GM21723 (cell line): Measurements from ENCODE around the gene CHD2.
"Not testable (repeated sequence)": the region's sequence is repeated elsewhere in the genome, so short reads cannot be mapped to it uniquely, and the experiment has no call there.

Experiments used
- ATAC-seq: cut with Tn5 transposase; IDR thresholded peaks from one replicate; pipeline ENCODE4 v1.9.1; 2021; ENCODE audit warnings: mild to moderate bottlenecking, moderate library complexity; ENCODE audit not compliant: unreplicated experiment

CHD2 gene

DNA sequence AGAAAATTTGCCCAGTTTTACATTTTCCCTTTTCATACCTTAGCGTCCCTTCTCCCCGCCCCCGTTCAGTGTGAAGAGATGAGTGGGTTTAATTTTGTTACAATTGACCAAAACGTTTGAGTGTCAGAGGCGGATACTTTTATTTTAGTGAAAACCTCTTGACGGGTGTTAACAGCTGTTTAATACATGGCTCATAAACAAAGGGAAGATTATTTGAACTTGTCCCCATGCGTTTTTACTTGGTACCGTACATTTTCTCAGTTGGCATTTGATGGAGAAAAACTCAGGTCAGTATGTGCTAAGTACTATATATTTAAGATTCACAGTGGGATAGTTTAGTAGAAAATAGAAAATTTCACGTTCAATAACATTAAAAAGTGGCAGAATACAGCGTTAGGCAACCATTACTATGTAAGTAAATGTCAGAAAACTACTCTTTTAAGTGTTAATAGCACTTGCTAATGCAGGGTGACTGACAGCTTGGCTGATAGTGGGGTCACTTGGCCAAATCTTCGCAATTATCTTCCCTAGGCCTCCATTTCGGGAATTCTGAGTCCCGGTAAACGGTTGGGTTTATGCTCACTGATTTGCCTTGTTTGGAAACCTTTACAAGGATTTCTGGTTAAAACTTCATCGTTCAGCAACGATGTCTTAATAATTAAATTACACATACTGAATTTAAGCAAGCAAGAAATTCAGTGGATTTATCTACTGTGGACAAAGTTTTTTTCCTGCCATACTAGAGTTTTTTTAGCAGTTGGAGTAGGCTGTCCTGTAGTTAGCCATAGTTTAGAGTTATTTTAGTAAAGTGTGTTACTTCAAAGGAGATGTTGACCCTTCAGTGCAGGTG, 4.8 kb downstream of the CHD2 start:
- no peak for ATAC-seq

GRCh38 chr15:92906020-92906419, 5.9 kb downstream of the CHD2 start:
- ATAC-seq: no peak

DNA sequence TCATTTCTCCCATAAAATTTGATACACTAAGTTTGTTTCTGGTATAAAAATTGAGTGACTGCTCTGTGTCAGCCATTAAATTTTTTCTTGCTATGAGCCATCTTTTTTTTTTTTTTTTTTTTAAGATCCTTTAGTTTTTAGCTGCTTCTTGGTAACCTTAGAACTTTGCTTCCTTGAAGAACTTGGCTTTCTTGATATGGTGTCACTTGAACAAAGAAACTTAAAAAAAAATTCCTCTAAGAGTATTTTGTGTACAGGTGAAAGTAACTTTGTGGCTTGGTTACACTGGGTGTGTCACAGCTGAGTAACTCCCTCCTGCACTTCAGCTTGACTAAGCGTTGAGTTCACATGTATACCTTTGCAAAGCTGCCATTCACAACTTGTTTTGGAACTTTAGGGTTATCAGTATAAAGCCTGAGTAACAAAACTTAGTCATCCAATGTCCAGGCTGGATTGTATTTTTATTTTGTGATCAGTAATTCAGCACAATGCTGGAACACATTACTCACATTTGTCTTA, 6.5 kb downstream of the CHD2 start:
- peak; percentile 46 for ATAC-seq

GRCh38 chr15:92907229-92907628, 7.1 kb downstream of the CHD2 start:
- no peak for ATAC-seq

DNA sequence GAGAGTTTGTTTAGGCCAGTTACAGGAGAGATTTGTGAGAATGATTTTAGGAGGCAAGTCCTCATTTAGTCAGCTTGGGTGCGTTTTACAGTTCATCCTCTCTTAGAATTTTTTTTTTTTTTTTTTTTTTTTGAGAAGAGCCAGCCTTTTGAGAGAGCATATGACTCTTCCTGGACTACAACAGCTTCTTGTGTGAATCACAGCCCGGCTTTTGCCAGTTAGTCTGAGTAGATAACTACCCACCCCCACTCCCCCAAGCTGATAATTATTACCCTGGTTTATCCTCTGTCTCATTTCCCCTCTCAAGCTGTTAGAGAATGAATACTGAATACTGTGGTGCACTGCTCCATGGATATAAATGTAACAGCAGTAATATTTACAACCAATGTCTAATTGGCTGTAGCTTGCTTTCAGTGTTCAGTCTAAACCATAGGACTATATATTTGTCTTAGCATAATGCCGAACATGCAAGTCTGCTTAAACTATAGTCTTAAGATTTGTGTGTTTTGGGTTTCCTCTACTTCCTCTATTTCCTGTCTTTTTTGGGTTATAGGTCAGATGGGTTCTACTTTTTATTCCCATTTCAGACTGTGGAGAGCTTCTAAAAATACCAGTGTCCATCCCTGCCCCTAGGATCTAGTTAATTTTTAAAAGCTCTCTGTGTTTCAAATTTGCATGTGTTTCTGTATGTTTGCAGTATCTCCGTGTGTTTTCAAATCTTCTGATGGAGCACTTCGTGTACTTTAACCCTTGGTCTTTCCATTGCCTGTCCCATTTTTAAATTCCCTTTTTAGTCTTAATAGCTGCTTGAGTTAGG, 8.0 kb downstream of the CHD2 start:
- no peak for ATAC-seq

GRCh38 chr15:92908713-92909057, 8.6 kb downstream of the CHD2 start:
- ATAC-seq: no peak

DNA sequence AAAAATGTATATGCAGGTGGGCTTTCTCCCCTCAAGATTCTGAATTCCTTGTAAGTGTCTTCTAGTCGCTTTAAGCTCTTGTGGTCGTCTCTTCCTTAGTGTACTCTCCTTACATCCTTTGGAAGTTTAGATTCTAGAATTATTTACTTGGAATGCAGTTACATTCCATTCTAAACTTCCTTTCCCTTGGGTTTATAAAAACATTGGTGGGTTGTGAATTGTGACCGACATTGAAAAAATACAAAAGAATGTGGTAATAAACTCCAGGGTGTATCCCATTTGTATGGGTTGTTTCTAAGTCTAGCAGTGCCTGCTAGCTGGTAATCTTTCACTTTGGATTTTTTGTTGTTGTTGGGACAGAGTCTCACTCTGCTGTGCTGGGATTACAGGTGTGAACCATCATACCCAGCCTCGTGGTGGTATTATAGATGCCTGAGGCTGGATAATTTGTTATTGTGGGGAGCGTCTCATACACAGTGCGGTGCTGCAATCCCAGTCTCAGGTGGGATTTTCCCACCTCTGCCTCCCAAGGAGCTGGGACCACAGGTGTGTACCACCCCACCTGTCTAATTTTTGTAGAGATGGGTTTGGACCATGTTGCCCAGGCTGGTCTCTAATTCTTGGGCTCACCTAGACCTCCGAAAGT, 9.1 kb downstream of the CHD2 start:
- no peak for ATAC-seq

GRCh38 chr15:92910451-92910850, 10.3 kb downstream of the CHD2 start:
- ATAC-seq: no peak

GRCh38 chr15:92914103-92914499, 14.0 kb downstream of the CHD2 start:
- no peak for ATAC-seq

DNA sequence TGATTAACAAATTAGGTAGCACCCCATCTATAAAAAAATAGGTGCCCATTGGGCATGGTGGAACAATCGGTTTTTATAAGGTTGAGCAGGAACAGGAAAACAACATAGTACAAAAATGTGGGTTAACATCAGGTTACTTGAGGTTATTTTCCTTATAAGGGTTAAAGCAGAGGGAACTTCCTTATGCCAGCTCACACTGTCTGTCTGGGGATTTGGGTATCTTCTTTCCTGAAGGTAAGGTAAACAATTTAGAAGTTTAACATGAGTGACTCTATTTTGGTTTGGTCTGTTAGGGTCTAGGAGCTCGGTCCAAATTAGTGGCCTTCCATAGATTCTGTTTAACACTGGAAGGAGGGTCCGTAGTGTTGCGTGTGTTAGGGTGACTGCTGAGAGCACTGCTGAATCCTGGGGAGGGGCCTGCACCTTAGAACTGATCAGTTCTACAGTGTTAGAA, 14.7 kb downstream of the CHD2 start:
- ATAC-seq: peak; percentile 37

DNA sequence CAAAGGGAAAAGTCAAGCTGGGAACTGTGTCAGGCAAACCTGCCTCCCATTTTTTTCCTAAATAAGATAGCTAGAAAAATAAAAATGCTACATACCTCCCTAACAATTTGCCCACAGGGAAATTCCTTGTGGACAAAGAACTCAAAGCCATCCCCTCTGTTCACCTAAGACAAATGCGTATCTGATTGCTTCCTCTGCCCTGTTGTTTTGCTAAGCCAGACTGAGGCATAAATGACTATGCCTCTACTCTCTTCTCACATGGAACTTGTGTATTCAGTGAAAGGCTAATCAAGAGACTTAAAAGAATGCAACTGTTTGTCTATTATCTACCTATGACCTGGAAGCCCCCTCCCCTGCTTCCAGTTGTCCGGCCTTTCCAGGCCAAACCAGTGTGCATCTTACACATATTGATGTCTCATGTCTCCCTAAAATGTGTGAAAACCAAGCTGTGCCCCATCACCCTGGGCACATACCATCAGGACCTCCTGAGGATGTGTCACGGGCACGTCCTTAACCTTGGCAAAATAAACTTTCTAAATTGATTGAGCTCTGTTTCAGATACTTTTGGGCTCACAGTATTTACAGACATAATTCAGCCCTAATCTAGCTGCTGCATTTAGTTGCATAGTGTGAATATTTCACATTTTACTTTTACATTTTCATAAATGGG, 15.8 kb downstream of the CHD2 start:
- ATAC-seq: no peak

DNA sequence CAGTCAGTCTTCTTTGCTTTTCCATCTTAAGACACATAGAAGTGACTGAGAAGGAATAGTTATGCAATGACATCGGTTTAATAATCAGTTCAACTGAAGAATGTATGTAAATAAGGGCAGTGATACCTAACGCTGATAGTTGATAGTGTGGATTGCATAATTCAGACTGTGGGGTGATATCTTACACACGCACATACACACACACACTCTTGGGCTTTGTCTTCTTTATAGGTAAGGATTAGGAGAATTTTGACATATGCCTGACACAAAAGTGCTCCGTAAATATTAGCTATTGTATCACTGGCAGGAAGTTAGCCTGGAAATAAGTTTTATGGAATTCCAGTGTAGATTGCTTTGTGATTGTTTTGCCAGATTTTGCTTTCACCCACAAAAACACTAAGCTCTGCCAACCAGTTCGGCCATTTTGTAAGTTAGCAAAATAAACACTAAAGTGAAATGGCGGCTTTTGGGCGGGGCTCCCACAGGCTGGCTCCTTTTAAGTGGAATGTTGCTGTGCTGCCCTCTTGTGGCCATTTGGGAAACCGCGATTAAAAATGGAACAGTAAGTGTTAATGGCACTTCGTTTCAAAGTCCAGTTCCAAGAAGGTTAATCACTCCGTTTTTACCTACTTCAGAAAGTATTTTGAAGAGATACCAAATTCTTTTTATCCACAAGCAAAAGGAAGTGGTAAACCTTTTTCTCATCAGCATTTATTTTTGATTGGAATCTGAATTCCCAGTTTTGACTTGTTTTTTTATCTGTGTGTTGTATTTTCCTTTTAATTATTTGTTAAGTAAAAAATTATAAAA, 17.7 kb downstream of the CHD2 start:
- no peak for ATAC-seq

DNA sequence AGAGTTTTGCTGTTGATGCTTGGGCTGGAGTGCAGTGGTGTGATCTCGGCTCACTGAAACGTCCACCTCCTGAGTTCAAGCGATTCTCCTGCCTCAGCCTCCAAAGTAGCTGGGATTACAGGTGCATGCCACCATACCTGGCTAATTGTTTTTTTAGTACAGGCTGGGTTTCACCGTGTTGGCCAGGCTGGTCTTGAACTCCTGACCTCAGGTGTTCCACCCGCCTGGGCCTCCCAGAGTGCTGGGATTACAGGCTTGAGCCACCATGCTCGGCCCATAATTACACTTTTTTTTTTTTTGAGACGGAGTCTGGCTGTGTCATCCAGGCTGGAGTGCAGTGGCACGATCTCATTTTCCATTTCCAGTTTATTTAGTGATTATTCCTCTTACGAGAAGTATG, 18.8 kb downstream of the CHD2 start:
- not testable (repeated sequence) for ATAC-seq

DNA sequence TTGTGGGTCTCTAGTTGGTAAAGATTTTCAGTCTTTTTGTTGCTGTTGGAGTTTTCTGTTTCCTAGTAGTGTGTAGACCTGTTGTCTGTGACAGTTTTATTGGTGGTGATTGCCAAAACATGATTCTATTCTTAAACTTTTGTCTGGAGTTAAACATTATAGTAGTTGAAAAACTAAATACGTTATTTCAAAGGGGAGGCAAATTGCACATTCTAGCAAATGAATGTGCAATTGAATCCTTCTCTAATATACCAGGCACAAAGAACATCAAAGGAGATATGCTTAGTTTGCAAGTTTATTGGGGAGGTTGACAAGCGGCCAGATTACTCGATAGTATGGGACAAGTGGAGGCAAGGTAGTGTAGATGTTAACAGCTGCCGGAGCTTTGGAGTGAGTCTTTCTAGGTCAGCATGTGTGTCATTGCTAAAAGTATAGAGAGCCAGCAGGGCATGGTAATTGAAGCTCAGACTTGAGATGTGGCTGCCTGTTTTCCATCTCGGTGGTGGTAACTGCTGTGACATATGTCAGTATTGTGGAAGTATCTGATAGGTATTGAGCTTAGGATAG, 20.6 kb downstream of the CHD2 start:
- ATAC-seq: no peak

GRCh38 chr15:92921215-92922131, 21.3 kb downstream of the CHD2 start:
- no peak for ATAC-seq

DNA sequence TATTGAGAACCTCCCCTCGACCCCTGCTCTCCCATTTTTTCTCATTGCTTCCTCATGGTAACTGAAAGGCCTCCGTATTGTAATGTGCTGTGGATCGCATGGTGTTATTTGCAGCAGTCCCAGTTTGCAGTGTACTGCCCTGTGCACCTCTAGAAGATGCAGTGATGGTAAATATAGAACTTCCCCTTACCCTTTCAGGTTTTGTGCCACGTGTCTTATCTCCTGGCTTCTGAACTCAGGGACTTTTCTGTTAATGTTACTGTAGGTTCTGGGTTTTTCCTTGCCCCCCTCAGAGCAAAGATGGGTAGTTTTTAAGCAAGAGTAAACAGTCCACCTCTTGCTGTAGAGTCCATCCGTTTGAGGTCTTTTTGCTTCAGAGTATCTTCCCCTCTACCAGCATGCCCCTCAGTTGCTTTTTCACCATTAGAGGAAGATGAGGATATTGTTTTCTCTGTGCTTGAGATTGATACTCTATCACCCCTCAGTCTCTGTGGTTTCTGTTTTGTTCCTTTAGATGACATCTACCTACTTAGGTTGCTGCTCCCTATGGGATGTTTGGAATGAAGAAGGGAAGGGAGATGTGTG, 22.4 kb downstream of the CHD2 start:
- ATAC-seq: peak; percentile 66

- no peak for ATAC-seq
Measured at GRCh38 chr15:92924216-92924615, 24.1 kb downstream of the CHD2 start.

GRCh38 chr15:92925454-92925853, 25.3 kb downstream of the CHD2 start:
- ATAC-seq: no peak
